ENCODE results near the gene GPATCH8.
"Not testable (repeated sequence)": the region's sequence is repeated elsewhere in the genome, so short reads cannot be mapped to it uniquely, and the experiment has no call there.

DNA sequence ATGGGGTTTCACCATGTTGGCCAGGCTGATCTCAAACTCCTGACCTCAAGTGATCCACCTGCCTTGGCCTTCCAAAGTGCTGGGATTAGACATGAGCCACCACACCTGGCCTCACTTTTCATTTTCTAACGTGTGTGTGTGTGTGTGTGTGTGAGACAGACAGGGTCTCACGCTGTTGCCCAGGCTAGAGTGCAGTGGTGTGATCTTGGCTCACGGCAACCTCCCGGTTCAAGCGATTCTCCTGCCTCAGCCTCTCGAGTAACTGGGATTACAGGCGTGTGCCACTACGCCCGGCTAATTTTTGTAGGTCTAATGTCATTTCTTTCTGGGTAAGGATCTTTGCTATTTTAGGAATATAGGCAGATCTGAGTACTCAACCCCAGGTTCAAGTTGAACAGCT is 109.1 kb downstream of the GPATCH8 start:
- TF ChIP-seq, protein P1, sequence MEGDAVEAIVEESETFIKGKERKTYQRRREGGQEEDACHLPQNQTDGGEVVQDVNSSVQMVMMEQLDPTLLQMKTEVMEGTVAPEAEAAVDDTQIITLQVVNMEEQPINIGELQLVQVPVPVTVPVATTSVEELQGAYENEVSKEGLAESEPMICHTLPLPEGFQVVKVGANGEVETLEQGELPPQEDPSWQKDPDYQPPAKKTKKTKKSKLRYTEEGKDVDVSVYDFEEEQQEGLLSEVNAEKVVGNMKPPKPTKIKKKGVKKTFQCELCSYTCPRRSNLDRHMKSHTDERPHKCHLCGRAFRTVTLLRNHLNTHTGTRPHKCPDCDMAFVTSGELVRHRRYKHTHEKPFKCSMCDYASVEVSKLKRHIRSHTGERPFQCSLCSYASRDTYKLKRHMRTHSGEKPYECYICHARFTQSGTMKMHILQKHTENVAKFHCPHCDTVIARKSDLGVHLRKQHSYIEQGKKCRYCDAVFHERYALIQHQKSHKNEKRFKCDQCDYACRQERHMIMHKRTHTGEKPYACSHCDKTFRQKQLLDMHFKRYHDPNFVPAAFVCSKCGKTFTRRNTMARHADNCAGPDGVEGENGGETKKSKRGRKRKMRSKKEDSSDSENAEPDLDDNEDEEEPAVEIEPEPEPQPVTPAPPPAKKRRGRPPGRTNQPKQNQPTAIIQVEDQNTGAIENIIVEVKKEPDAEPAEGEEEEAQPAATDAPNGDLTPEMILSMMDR (conservative IDR thresholded peaks at IDR 0.05; ENCODE audit: low read length), result not testable (repeated sequence)
- not testable (repeated sequence) for TF ChIP-seq EZH2phosphoT487 (IDR thresholded peaks at IDR 0.05; ENCODE audit: borderline replicate concordance)
